Stomach (tissue), 9 donors: ENCODE data around the gene IRS2. TPM values are rescaled to one million over a fixed set of nuclear protein-coding genes. Genes with fewer than 3 reads are reported as not detected.

Source experiments
- DNase-seq, 2 donors: peaks; one replicate each; pipeline versions ENCODE4 v3.0.0 to v3.0.0-alpha.2; 2013 to 2019
- H3K27ac ChIP-seq, 5 donors: fragments of 200-600 bp in 4 of 5; sonication (generic) in 4 of 5; one replicate each; pipeline ENCODE4 v1.5.1; 2013 to 2019; ENCODE audit warnings: mild to moderate bottlenecking in 1 of 5, moderate library complexity in 1 of 5
- H3K27me3 ChIP-seq, 3 donors: fragments of 200-600 bp; sonication (generic); one replicate each; pipeline ENCODE4 v1.5.1; 2017 to 2019; ENCODE audit warnings: mixed run types in 1 of 3
- H3K36me3 ChIP-seq, 4 donors: fragments of 200-600 bp; sonication (generic); 1 replicate in 3 of 4; 2 replicates in 1 of 4; pipeline ENCODE4 v1.5.1; 2016 to 2019
- H3K4me1 ChIP-seq, 4 donors: fragments of 200-600 bp; sonication (generic); one replicate each; pipeline ENCODE4 v1.5.1; 2016 to 2019
- H3K4me3 ChIP-seq, 4 donors: fragments of 200-600 bp; sonication (generic) in 3 of 4; one replicate each; pipeline ENCODE4 v1.5.1; 2016 to 2019; ENCODE audit warnings: mild to moderate bottlenecking in 1 of 4
- H3K9me3 ChIP-seq, 4 donors: fragments of 200-600 bp; sonication (generic); one replicate each; pipeline ENCODE4 v1.5.1; 2016 to 2019
- EP300 ChIP-seq: sonication (generic); formaldehyde crosslinking; IDR thresholded peaks from one replicate; pipeline ENCODE4 v1.6.1; 2017; ENCODE audit warnings: antibody characterized with exemption
- POLR2A ChIP-seq, 4 donors: fragments of 450-650 bp; IDR thresholded peaks; one replicate each; pipeline ENCODE4 v1.6.1; 2016; ENCODE audit warnings: antibody characterized with exemption in 4 of 4, control low read depth in 2 of 4, mild to moderate bottlenecking in 1 of 4, moderate library complexity in 1 of 4
- POLR2AphosphoS5 ChIP-seq, 3 donors: sonication (generic); formaldehyde crosslinking; IDR thresholded peaks; one replicate each; pipeline ENCODE4 v1.6.1; 2016; ENCODE audit warnings: antibody characterized with exemption in 3 of 3
- WGBS, 5 donors: extraction: QIAGEN DNeasy Blood & Tissue Kit in 3 of 5; methylation state at CpG; one replicate each; pipeline versions ENCODE4 v1.1.5 to v1.1.7; 2013 to 2018; 5-methylcytosine and 5-hydroxymethylcytosine counted together
- intact Hi-C: fragments of 100-400 bp; cut with DNase I; formaldehyde crosslinking; loops from one replicate; pipeline ENCODE4 v1.15.1; 2023; ENCODE audit warnings: low total_unique reads
- polyA plus RNA-seq, 3 donors: library from polyadenylated mRNA; stranded (reverse); fragments of 200-250 nt; gene quantifications; one replicate each; pipeline ENCODE4 v1.2.3, GENCODE V29; 2013
- total RNA-seq, 5 donors: library from RNA; depleted of rRNA; stranded (reverse); fragments of >200 nt; gene quantifications; one replicate each; pipeline versions ENCODE4 v1.1.0 to v1.2.3, GENCODE V29; 2014 to 2016
- TF ChIP-seq, protein P1 (sequence below), 7 experiments: fragments of 450-650 bp in 4 of 7; fragments of 200-600 bp in 3 of 7; sonication (generic) in 3 of 7; IDR thresholded peaks; one replicate each; pipeline ENCODE4 v1.5.1; 2016 to 2019; ENCODE audit warnings: antibody characterized with exemption in 7 of 7, control low read depth in 2 of 7, mild to moderate bottlenecking in 1 of 7
- donor health status: healthy with polysubstance abuse.
- donor health status: Bipolar disorder and iron deficiency.
- donor health status: healthy.

The IRS2 gene
- total and polyA plus RNA-seq, 8 donors: 2.7 to 24.1 (median 11.4) TPM

DNA sequence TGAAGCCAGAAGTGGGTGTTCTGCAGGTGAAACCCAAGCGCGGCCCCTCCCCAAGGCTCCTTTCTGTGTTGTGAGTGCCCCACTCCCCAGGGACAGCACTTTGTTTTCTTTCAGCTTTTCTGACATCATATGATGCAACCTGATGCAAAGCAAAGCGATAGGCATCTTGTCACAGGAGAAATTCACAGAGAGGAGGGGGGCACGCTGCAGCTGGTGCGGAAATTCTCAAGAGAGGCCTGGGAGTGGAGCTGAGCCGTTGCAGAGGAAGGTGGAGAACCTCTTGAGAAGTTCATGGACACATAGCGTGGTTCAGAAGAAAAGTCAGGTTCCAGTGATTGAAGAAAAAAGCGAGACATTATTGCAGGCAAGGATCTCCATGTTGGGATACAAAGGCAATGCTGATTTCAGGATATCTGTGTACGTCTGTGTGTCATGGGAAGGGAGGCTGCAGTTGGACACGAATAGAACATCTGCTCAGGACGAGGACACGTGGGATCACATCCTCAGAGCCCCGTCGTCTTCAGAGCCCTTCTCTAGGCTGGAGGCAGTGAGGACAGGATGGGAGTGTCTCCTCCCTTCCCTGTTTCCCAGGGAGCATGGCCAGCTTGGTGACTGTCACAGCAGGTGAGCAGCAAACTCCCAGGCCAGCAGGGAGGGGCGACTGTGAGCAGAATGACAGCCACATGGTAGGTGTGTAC lies 79.2 kb downstream of the IRS2 start:
- Histone ChIP-seq H3K36me3 (no peaks in the 10 kb centered on the region), H3K27ac (no peak overlapping the region), H3K27me3 (peaks cover 0 to 5% (median 0%) of the 10 kb centered on the region in 3 donors), H3K4me3 (no peak overlapping the region), H3K4me1 (peaks cover 0 to 17% (median 5%) of the 10 kb centered on the region in 4 donors), H3K9me3 (no peaks in the 10 kb centered on the region)
- 84 to 92% (median 89%) methylated on average over 15 of the region's 15 CpGs for WGBS, 5 donors
- intact Hi-C loops: no loop called here
- DNase-seq: no peak
- TF ChIP-seq POLR2A (IDR thresholded peaks at IDR 0.05) (no peak), EP300 (no peak), POLR2AphosphoS5 (IDR thresholded peaks at IDR 0.05) (no peak)
- TF ChIP-seq, protein P1, sequence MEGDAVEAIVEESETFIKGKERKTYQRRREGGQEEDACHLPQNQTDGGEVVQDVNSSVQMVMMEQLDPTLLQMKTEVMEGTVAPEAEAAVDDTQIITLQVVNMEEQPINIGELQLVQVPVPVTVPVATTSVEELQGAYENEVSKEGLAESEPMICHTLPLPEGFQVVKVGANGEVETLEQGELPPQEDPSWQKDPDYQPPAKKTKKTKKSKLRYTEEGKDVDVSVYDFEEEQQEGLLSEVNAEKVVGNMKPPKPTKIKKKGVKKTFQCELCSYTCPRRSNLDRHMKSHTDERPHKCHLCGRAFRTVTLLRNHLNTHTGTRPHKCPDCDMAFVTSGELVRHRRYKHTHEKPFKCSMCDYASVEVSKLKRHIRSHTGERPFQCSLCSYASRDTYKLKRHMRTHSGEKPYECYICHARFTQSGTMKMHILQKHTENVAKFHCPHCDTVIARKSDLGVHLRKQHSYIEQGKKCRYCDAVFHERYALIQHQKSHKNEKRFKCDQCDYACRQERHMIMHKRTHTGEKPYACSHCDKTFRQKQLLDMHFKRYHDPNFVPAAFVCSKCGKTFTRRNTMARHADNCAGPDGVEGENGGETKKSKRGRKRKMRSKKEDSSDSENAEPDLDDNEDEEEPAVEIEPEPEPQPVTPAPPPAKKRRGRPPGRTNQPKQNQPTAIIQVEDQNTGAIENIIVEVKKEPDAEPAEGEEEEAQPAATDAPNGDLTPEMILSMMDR (IDR thresholded peaks at IDR 0.05): no peak

- DNase-seq: no peak
- Histone ChIP-seq H3K4me3 (no peak overlapping the region), H3K27ac (peak overlapping the region in 4 of 5 donors; percentile 49 to 88 (median 66)), H3K36me3 (no peaks in the 10 kb centered on the region), H3K27me3 (peaks cover 0 to 5% (median 0%) of the 10 kb centered on the region in 3 donors), H3K9me3 (no peaks in the 10 kb centered on the region), H3K4me1 (peaks cover 0 to 17% (median 5%) of the 10 kb centered on the region in 4 donors)
- TF ChIP-seq POLR2AphosphoS5 (IDR thresholded peaks at IDR 0.05) (no peak), POLR2A (IDR thresholded peaks at IDR 0.05) (no peak), EP300 (no peak)
- TF ChIP-seq, protein P1 (IDR thresholded peaks at IDR 0.05): no peak
- intact Hi-C loops: no loop called here
- WGBS, 5 donors: 85 to 92% (median 90%) methylated on average over 12 of the region's 12 CpGs
Observed at GRCh38 chr13:109706015-109706715, 80.2 kb downstream of the IRS2 start.

DNA sequence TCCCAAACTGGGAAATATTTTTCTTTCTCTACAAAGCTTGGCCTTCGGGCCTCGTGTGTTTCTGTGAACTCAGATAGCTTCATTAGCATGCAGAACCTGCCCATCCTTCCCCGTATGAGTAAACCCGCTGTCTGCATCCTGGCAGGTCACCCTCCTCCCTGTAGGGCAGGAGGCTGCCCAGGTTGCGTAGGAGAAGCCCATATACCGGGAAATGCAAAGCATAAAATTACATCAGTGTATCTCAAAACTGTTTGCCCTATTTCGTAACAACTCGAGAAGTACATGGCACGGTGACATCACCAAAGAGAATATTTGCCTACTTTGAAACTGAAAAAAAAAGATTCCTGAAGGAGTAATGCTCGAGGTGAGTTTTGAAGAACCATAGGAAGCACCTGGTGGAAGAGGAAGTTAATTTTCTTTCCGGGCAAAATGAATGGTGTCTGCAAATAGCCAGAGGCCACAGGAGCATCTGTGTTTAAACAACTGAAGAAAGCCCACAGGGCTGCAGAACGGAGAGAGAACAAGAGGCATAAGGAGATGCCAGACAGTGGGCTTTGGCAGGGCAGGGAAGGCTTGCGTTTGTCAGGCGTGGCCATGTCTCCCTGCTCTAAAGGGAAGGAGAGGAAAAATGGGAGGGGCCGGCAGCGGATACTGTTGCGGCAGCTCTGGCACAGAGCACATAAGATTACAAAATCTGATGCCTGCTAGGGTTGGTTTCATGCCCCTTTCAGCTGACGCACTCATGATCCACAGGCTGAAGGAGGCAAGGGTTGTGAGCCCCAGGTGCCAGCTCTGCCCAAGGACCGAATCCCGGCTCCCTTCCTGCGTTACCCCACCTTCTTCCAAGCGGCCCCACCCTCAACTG lies 81.4 kb downstream of the IRS2 start:
- DNase-seq: peak; percentile 41 to 57
- peak overlapping the region in 4 of 5 donors; percentile 49 to 88 (median 66) for H3K27ac ChIP-seq
- H3K4me1 ChIP-seq: peaks cover 0 to 21% (median 5%) of the 10 kb centered on the region in 4 donors
- no peaks in the 10 kb centered on the region for H3K9me3 ChIP-seq
- 30 to 41% (median 39%) methylated on average over 22 of the region's 22 CpGs for WGBS, 5 donors
- peak overlapping the region in 1 of 4 donors; percentile 17 for H3K4me3 ChIP-seq
- intact Hi-C loops: no loop called here
- H3K36me3 ChIP-seq: no peaks in the 10 kb centered on the region
- TF ChIP-seq EP300 (no peak), POLR2A (IDR thresholded peaks at IDR 0.05) (no peak), POLR2AphosphoS5 (IDR thresholded peaks at IDR 0.05) (no peak)
- TF ChIP-seq, protein P1 (IDR thresholded peaks at IDR 0.05): no peak
- H3K27me3 ChIP-seq: peaks cover 0 to 5% (median 0%) of the 10 kb centered on the region in 3 donors

DNA sequence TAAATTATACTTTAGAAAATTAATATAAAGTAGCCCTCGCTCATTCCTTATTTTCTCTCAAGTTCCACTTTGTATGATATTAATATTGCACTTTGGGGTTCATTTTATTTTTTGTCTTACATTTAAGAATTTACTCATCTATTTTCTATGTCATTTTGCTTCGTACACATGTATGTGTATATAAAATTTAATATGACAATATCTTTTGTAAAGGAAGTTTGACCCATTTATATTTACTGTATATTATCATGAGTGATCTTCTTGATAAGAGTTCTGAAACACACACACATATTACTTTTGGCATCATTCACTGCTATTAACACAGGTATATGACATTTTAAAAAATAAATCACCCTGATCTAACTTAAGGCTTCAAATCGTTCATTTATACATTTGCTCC lies 83.1 kb downstream of the IRS2 start:
- no peaks in the 10 kb centered on the region for H3K9me3 ChIP-seq
- no peak overlapping the region for H3K27ac ChIP-seq
- WGBS, 5 donors: 80 to 88% (median 84%) methylated on average over 3 of the region's 3 CpGs
- H3K4me1 ChIP-seq: peaks cover 0 to 26% (median 9%) of the 10 kb centered on the region in 4 donors
- no peak overlapping the region for H3K4me3 ChIP-seq
- TF ChIP-seq POLR2A (IDR thresholded peaks at IDR 0.05): no peak
- no peak for TF ChIP-seq EP300
- TF ChIP-seq, protein P1 (IDR thresholded peaks at IDR 0.05): no peak
- TF ChIP-seq POLR2AphosphoS5 (IDR thresholded peaks at IDR 0.05): no peak
- no peak for DNase-seq
- intact Hi-C loops: no loop called here
- H3K36me3 ChIP-seq: no peaks in the 10 kb centered on the region
- H3K27me3 ChIP-seq: peaks cover 0 to 5% (median 0%) of the 10 kb centered on the region in 3 donors
